ENCODE measurements around the gene KCNQ5.

KCNQ5 gene

DNA sequence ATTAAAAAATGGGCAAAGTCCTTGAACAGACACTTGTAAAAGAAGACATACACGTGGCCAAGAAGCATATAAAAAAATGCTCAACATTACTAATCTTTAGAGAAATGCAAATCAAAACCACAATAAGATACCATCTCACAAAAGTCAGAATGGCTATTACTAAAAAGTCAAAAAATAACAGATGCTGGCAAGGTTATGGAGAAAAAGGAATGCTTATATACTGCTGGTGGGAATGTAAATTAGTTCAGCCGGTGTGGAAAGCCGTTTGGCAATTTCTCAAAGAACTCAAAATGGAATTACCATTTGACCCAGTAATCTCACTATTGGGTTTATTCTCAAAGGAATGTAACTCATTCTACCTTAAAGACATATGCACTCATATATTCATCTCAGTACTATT, 436.9 kb downstream of the KCNQ5 start:
- Histone ChIP-seq H3K36me3 (ENCODE audit: insufficient read depth, low read length) (no peaks in the 10 kb centered on the region), H2AFZ (ENCODE audit: low read depth, low read length) (no peak overlapping the region), H3K4me1 (ENCODE audit: insufficient read depth, low read length) (no peaks in the 10 kb centered on the region), H3K4me3 (ENCODE audit: low read length) (no peak overlapping the region), H3K27me3 (ENCODE audit: insufficient read depth, low read length) (no peaks in the 10 kb centered on the region), H3K9me3 (ENCODE audit: low read length) (no peaks in the 10 kb centered on the region)

DNA sequence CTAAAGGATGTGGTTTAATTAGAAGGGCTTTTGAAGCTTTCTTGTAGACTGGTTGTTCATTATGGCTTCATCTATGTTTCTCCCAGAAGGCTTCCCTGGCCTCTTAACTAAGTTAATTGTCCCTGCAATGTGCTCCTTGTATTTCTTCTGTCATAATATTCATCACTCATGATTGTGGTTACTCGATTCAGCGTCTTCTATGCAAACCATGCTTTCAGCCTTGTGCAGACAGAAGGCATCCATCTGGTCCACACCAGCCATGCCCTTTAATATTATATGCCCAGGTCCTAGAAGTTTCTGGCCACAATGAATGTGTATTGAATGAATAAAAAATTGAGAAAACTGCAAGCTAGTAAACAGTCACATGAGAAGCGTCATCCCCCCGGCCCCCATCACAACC, 440.3 kb downstream of the KCNQ5 start:
- Histone ChIP-seq H3K4me3 (ENCODE audit: low read length) (no peak overlapping the region), H2AFZ (ENCODE audit: low read depth, low read length) (no peak overlapping the region), H3K9me3 (ENCODE audit: low read length) (no peaks in the 10 kb centered on the region), H3K4me1 (ENCODE audit: insufficient read depth, low read length) (no peaks in the 10 kb centered on the region), H3K27me3 (ENCODE audit: insufficient read depth, low read length) (no peaks in the 10 kb centered on the region), H3K36me3 (ENCODE audit: insufficient read depth, low read length) (no peaks in the 10 kb centered on the region)

DNA sequence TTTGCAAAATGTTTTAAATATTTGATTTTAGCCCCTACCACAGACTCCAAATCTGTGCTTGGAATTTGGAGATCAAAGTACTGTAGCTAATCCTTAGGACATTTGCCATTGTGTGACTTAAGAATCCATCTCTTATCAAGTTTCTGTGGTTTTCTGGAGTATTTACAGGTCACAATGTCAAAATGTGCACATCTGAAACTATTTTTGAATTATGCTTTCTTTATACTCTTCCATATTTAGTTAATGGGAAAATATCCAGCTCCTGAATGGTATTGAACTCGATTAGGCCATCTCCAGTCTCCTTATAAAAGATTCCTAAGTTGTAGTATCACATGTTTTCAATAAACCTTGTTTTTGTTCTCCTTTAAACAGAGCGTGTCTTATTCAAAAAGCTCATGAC, 441.0 kb downstream of the KCNQ5 start:
- Histone ChIP-seq H3K27me3 (ENCODE audit: insufficient read depth, low read length) (no peaks in the 10 kb centered on the region), H3K4me3 (ENCODE audit: low read length) (no peak overlapping the region), H2AFZ (ENCODE audit: low read depth, low read length) (no peak overlapping the region)

DNA sequence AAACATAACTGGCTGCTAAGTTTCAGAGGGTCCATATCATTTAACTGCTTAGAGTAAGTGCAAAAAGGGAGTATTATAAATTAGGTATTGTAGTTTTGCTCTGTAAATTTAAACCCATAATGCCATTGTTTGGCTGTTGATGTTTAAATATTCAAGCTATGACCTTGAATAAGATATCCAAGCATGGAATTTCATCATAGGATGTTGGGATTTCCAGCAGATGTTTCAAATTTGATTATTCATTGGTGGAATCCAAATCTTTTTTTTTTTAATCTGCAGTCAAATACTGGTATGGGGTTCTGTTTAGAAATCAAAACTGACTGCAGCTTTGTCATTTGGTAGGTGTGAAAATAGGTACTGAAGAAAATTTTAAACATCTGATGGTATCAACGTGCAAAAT, 442.4 kb downstream of the KCNQ5 start:
- H3K4me3 ChIP-seq (ENCODE audit: low read length), result no peak overlapping the region
- no peaks in the 10 kb centered on the region for H3K9me3 ChIP-seq (ENCODE audit: low read length)
- H3K36me3 ChIP-seq (ENCODE audit: insufficient read depth, low read length), result no peaks in the 10 kb centered on the region
- no peaks in the 10 kb centered on the region for H3K4me1 ChIP-seq (ENCODE audit: insufficient read depth, low read length)
- no peak overlapping the region for H2AFZ ChIP-seq (ENCODE audit: low read depth, low read length)
- no peaks in the 10 kb centered on the region for H3K27me3 ChIP-seq (ENCODE audit: insufficient read depth, low read length)

More for the DNA sequence above, 441.0 kb downstream of the KCNQ5 start:
- Histone ChIP-seq H3K4me1 (ENCODE audit: insufficient read depth, low read length) (no peaks in the 10 kb centered on the region), H3K9me3 (ENCODE audit: low read length) (no peaks in the 10 kb centered on the region), H3K36me3 (ENCODE audit: insufficient read depth, low read length) (no peaks in the 10 kb centered on the region)

DNA sequence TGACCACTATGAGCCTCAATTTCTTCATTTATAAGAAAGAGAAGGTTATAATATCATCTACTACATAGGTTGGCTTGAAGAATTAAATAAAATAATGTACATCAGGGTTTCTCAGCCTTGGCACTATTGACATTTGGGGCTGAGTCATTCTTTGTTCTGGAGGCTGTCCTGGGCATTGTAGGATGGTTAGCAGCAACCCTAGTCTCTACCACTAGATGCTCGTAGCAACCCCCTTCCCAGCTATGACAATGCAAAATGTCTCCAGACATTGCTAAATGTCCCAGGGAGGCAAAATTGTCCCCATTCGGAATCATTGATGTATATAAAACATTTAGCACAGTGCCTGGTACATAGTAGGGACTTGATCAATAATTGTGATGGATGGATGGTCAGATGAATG, 451.4 kb downstream of the KCNQ5 start:
- no peaks in the 10 kb centered on the region for H3K27me3 ChIP-seq (ENCODE audit: insufficient read depth, low read length)
- H2AFZ ChIP-seq (ENCODE audit: low read depth, low read length), result no peak overlapping the region
- no peak overlapping the region for H3K4me3 ChIP-seq (ENCODE audit: low read length)
- no peaks in the 10 kb centered on the region for H3K9me3 ChIP-seq (ENCODE audit: low read length)
- H3K36me3 ChIP-seq (ENCODE audit: insufficient read depth, low read length), result no peaks in the 10 kb centered on the region
- H3K4me1 ChIP-seq (ENCODE audit: insufficient read depth, low read length), result no peaks in the 10 kb centered on the region

DNA sequence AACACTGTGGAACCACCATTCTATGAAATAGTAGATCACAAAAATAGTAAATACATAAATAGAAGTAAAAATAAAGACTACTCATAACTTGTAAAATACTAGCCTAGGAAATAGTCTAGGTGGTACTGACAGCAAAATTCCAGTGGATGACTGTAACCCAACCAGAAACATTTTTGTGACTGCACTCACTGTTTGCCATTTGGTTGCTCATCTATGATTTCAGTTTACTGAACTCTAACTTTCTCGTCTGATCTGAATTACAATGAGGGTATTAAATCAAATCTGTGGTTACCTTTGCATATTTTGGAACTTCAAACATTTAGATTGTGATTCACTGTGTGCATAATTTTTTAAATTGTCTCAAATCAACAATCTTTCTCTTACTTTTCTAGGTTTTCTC, 452.3 kb downstream of the KCNQ5 start:
- no peaks in the 10 kb centered on the region for H3K27me3 ChIP-seq (ENCODE audit: insufficient read depth, low read length)
- no peaks in the 10 kb centered on the region for H3K4me1 ChIP-seq (ENCODE audit: insufficient read depth, low read length)
- no peak overlapping the region for H3K4me3 ChIP-seq (ENCODE audit: low read length)

DNA sequence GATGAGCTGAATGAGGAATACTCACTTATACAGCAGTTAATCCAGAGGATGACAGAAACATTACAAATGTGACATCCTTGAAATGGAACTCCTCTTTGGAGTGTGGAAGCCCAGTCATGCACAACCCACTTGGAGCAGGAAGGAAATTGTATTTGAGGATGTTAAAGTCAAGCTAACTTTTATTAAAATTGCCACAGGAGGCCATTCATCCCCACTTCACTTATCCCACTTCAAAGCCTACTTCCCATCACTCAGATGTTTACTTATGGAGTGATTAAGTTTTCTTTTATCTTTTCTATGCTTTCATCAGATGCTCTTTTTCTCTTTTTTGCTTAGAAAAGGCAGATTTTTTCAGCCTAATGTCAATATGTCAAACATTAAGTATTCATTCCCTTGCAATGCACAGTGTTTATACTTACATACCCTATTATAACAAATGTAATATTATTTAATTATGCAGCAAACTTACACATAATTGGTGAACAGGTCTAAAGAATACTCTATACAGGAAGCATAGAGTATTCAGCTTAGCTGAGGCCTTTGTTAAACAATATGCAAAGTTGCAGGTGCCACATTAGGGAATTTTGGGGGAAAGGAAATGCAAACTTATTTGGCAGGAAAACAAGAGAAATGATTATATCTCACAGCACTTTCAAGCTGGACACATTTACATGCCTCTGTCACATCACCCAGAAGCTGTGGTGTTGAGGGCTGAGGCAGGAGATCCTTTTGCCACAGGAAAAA, 454.5 kb downstream of the KCNQ5 start:
- H3K4me3 ChIP-seq (ENCODE audit: low read length), result no peak overlapping the region
- no peaks in the 10 kb centered on the region for H3K27me3 ChIP-seq (ENCODE audit: insufficient read depth, low read length)
- no peaks in the 10 kb centered on the region for H3K36me3 ChIP-seq (ENCODE audit: insufficient read depth, low read length)
- no peak overlapping the region for H2AFZ ChIP-seq (ENCODE audit: low read depth, low read length)
- no peaks in the 10 kb centered on the region for H3K4me1 ChIP-seq (ENCODE audit: insufficient read depth, low read length)
- H3K9me3 ChIP-seq (ENCODE audit: low read length), result no peaks in the 10 kb centered on the region

More for the DNA sequence above, 452.3 kb downstream of the KCNQ5 start:
- no peaks in the 10 kb centered on the region for H3K9me3 ChIP-seq (ENCODE audit: low read length)
- H3K36me3 ChIP-seq (ENCODE audit: insufficient read depth, low read length), result no peaks in the 10 kb centered on the region
- no peak overlapping the region for H2AFZ ChIP-seq (ENCODE audit: low read depth, low read length)

DNA sequence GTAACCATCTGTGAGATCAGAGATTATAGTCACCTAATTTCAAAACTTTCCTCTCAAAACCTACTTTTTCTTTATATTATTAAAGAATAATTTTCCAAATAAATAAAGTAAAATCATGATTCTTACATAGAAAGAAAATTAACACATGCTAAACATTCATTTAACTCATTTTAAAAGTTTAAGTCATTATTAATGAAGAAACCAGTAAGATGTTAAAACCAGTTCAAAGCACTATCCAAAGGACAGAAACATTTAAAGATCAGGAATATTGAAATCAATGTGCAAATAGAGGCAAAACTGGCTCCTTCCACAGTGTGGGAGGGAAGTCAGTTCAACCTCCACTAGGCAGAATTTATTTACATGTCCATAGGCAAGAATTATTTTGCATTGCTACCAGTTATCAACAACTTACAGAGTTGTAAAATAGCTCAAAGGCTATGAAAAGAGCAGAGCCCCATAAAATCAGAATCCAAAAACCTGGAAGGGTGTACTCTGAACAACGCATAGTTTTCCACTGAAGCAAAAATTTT, 456.5 kb downstream of the KCNQ5 start:
- Histone ChIP-seq H3K36me3 (ENCODE audit: insufficient read depth, low read length) (no peaks in the 10 kb centered on the region), H2AFZ (ENCODE audit: low read depth, low read length) (no peak overlapping the region), H3K4me3 (ENCODE audit: low read length) (no peak overlapping the region), H3K9me3 (ENCODE audit: low read length) (no peaks in the 10 kb centered on the region), H3K4me1 (ENCODE audit: insufficient read depth, low read length) (no peaks in the 10 kb centered on the region), H3K27me3 (ENCODE audit: insufficient read depth, low read length) (no peaks in the 10 kb centered on the region)

DNA sequence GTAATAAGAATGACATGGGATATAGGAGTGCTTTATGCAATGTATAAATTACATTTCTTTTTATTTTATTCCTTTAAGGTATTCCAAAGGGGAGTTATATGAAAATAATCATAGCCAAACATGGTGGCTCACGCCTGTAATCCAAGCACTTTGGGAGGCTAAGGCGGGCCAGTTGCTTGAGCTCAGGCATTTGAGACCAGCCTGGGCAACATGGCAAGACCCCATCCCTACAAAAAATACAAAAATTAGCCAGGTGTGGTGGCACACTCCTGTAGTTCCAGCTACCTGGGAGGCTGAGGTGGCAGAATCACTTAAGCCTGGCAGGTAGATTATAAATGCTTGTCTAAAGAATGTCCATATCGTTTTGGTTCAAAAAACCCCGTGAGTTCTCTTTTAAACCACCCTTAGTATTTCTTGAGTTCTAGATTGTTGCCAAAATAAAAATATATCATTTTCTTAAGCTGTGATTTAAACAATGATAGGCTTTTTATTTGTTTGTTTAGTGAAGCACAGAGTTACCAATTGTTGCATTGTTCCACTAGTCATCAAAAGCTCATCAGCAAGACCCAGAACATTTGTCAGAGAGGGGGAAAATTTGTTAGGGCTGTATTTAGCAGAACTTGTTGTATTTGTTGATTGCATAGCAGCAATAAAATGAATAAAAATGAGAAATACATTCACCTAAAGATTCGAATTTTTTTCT, 457.2 kb downstream of the KCNQ5 start:
- no peaks in the 10 kb centered on the region for H3K4me1 ChIP-seq (ENCODE audit: insufficient read depth, low read length)
- H2AFZ ChIP-seq (ENCODE audit: low read depth, low read length), result no peak overlapping the region
- no peak overlapping the region for H3K4me3 ChIP-seq (ENCODE audit: low read length)
- no peaks in the 10 kb centered on the region for H3K36me3 ChIP-seq (ENCODE audit: insufficient read depth, low read length)
- H3K9me3 ChIP-seq (ENCODE audit: low read length), result no peaks in the 10 kb centered on the region
- H3K27me3 ChIP-seq (ENCODE audit: insufficient read depth, low read length), result no peaks in the 10 kb centered on the region

DNA sequence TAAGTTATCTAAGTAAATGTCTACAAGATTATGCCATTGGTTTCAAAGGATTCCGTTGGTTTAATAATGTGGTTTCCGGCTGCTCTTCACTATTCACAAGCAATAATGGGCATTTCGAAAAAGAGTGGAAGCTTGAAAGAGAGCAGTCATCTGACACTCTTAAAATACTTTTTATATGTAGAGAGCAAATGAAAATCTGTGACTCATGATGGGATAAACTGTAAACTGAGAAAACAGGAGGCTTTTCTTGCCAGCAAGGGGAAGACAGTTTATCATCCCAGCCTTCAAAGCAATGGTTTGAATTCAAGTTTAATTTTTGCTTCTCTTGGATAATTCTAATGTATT, 457.7 kb downstream of the KCNQ5 start:
- Histone ChIP-seq H3K4me3 (ENCODE audit: low read length) (no peak overlapping the region), H3K36me3 (ENCODE audit: insufficient read depth, low read length) (no peaks in the 10 kb centered on the region), H3K4me1 (ENCODE audit: insufficient read depth, low read length) (no peaks in the 10 kb centered on the region), H2AFZ (ENCODE audit: low read depth, low read length) (no peak overlapping the region), H3K9me3 (ENCODE audit: low read length) (no peaks in the 10 kb centered on the region), H3K27me3 (ENCODE audit: insufficient read depth, low read length) (no peaks in the 10 kb centered on the region)

DNA sequence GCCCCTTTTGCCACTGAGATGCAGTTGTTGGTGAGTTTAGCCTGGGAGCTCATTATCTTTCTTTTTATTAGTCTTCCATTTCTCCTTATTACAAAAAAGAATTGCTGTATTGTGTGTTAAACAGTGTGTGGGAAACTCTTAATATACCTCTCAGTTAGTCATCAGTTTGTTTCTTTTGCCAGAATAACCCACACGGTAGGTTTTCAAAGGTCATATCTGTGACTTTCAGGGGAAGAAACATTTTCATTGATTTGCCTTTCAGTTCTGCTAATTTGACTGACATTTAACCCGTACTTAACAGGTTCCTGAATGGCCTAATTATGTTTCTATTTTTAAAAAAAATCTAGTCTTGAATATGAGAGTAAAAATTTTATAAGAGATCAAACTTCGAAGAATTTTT, 458.1 kb downstream of the KCNQ5 start:
- no peak overlapping the region for H3K4me3 ChIP-seq (ENCODE audit: low read length)
- H3K36me3 ChIP-seq (ENCODE audit: insufficient read depth, low read length), result no peaks in the 10 kb centered on the region
- no peaks in the 10 kb centered on the region for H3K4me1 ChIP-seq (ENCODE audit: insufficient read depth, low read length)
- H3K9me3 ChIP-seq (ENCODE audit: low read length), result no peaks in the 10 kb centered on the region
- no peaks in the 10 kb centered on the region for H3K27me3 ChIP-seq (ENCODE audit: insufficient read depth, low read length)
- no peak overlapping the region for H2AFZ ChIP-seq (ENCODE audit: low read depth, low read length)

DNA sequence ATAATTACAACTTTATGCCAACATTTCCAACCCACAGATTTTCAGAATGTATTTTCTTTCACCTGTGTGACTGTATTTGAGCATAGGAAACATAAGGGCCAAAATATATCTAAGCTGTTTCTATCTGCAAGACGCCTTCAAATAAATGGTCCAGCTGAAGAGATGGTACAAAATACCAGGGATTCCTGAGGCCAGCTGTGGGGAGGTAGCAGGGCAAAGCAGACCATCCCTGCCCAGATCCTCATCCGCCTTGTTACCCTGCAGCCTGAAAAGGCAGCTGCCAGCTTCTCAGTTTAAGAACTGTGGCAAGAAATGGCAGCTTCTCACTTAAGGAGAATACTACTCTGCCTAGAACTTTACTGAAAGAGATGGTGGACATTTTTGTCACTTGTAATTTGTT, 460.1 kb downstream of the KCNQ5 start:
- Histone ChIP-seq H3K4me1 (ENCODE audit: insufficient read depth, low read length) (no peaks in the 10 kb centered on the region), H3K4me3 (ENCODE audit: low read length) (no peak overlapping the region), H2AFZ (ENCODE audit: low read depth, low read length) (no peak overlapping the region)

DNA sequence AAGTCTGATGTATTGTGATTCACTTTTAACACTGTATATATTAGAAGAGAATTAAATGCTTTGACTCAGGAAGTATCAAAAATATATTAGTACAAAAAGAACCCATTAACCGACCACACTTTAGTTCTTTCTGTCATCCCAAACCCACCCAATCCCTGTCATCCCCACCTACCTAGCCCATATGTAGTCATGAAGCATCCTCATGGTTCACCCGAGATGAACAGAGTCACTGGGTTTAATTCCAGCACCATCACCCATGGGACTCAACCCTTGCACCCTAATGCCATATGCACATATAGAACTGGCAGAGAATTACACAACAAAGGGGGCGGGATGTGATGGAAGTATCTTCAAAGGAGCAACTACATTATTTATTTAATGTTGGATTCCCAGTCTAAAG, 462.0 kb downstream of the KCNQ5 start:
- Histone ChIP-seq H3K36me3 (ENCODE audit: insufficient read depth, low read length) (no peaks in the 10 kb centered on the region), H3K27me3 (ENCODE audit: insufficient read depth, low read length) (no peaks in the 10 kb centered on the region), H3K4me3 (ENCODE audit: low read length) (no peak overlapping the region), H2AFZ (ENCODE audit: low read depth, low read length) (no peak overlapping the region), H3K4me1 (ENCODE audit: insufficient read depth, low read length) (no peaks in the 10 kb centered on the region), H3K9me3 (ENCODE audit: low read length) (no peaks in the 10 kb centered on the region)

More for the DNA sequence above, 460.1 kb downstream of the KCNQ5 start:
- Histone ChIP-seq H3K27me3 (ENCODE audit: insufficient read depth, low read length) (no peaks in the 10 kb centered on the region), H3K36me3 (ENCODE audit: insufficient read depth, low read length) (no peaks in the 10 kb centered on the region), H3K9me3 (ENCODE audit: low read length) (no peaks in the 10 kb centered on the region)

Measured in neuron (in vitro differentiated cells).